GM18526 (cell line): ENCODE measurements around the gene RPS6KA2.

Source experiments
- POLR2A ChIP-seq: IDR thresholded peaks from 3 replicates; pipeline ENCODE4 v1.6.1; 2011; ENCODE audit not compliant: insufficient read length; ENCODE audit errors: extremely low read depth

The RPS6KA2 gene

DNA sequence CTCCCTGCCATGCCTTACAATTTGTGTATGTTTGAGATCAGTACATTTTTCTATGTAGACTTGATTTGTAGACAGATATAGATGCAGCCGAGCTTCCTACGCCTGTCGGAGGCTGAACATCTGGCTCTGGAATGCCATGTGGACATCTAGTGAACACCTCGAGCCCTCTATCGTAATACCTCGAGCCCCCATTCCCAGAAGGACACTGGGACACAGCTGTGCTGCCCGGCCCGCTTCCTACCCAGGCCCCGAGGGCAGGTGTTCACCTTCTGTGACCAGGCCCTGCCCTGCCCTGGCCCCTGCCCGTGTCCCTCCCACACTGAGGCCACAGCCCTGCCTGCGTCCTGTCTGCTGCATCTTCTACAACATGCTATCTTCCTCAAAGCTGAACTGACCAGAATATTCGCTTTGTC lies 12.9 kb downstream of the RPS6KA2 start:
- TF ChIP-seq POLR2A = no peak

GRCh38 chr6:166613027-166613426 lies 14.0 kb downstream of the RPS6KA2 start:
- TF ChIP-seq POLR2A = no peak

GRCh38 chr6:166612471-166612881 lies 14.6 kb downstream of the RPS6KA2 start:
- no peak for TF ChIP-seq POLR2A

- TF ChIP-seq POLR2A = no peak
Measured at GRCh38 chr6:166611631-166612030, 15.4 kb downstream of the RPS6KA2 start.

- no peak for TF ChIP-seq POLR2A
Measured at GRCh38 chr6:166610069-166610468, 17.0 kb downstream of the RPS6KA2 start.

DNA sequence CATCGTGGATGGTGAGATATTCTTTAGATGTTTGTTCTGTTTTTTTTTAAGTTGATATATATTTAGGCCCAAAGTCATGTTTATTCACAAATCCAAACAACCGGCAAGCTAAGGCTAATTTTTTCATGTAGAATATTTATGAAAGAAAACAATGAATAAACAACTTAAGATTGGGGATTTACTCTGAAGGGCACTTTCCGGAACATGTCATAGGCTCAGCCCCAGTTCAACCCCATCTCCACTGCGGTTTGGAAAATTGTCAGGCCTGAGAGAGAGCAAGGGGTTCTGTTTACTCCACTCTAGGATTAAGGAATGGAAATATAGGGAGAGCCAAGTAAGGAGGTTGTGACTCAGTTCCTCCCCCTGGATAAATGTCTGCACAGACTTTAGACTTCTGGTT lies 18.3 kb downstream of the RPS6KA2 start:
- TF ChIP-seq POLR2A = no peak

GRCh38 chr6:166605752-166606151 lies 21.3 kb downstream of the RPS6KA2 start:
- TF ChIP-seq POLR2A = no peak

DNA sequence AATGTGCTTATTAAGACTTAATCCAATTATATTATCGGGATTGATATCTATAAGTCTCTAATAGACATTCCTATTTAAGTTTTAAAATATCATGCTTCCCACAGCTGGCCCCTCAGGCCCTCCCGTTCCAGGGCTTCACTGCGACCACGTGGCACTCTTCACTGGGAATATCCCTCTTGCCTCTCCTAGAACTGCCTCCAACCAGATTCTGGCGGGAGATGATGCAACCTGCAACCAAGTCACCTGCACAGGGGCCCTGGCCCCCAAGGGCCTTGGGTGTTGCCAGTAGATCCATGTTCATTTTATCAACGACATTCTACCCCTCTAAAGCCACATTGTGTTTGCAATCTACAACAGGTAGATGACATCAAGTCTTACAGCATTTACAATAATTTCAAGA lies 22.1 kb downstream of the RPS6KA2 start:
- no peak for TF ChIP-seq POLR2A

DNA sequence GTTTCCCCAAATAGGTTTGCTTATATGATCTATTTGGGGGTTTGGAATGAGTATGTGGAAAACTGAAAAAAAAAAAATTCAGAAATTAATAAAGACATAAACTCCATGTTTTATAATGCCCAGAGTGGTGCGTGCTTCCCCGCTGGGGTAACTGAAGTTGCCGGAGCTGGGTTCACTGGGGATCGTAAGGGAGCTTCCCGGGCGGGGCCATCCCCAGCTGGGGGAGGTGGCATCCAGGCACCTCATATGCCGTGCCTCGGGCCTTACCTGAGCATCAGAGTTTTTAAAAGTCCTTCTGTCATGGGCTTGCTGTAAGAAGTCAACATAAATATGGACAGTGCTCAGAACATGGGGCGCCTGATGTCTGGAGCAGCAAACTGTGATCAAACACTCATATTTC lies 22.7 kb downstream of the RPS6KA2 start:
- no peak for TF ChIP-seq POLR2A

GRCh38 chr6:166603043-166603690 lies 23.9 kb downstream of the RPS6KA2 start:
- TF ChIP-seq POLR2A = no peak

GRCh38 chr6:166601956-166602355 lies 25.1 kb downstream of the RPS6KA2 start:
- TF ChIP-seq POLR2A = no peak

- no peak for TF ChIP-seq POLR2A
Measured at GRCh38 chr6:166600931-166601330, 26.1 kb downstream of the RPS6KA2 start.

GRCh38 chr6:166599205-166599604 lies 27.8 kb downstream of the RPS6KA2 start:
- no peak for TF ChIP-seq POLR2A

DNA sequence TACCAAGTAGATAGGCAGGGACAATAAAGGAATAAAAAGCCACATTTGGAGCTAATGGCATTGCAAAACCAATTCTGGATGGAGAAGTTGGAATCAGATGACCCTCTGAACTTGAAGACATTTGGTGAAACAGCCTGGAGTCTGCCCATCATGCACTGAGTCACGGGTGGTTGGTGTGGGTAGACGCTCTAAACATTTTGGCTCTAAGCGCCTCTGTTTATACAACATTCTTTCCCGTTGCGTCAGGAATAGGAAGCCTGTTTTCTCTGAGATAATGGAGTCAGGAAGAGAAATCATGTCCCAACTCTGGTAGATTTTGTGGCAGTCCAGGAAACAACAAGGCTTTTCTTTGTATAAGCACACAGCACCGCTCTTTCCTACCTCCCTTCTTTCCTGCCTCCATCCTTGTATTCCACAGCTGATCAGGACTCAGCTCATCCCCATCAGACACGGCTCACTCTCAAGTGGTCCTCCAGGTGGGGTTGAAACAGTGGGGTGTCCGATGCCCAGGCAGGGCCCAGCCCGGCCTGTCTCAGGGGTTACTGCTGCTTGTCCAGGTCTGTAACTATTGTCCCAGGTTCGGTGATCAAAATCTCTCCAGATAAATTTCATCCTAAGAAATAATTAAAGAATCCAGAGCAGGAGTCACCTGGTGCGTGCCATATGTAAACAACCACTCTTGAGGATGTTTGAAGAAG lies 28.5 kb downstream of the RPS6KA2 start:
- no peak for TF ChIP-seq POLR2A

- TF ChIP-seq POLR2A = no peak
Measured at GRCh38 chr6:166597711-166598440, 29.2 kb downstream of the RPS6KA2 start.
